GM12874 (cell line): ENCODE data around the gene REXO5.

Experiments used
- TF ChIP-seq, protein P1 (sequence below): IDR thresholded peaks from 2 replicates; pipeline ENCODE4 v1.5.1; 2011; ENCODE audit warnings: low read depth, mild to moderate bottlenecking, control low read depth, low read length, moderate library complexity; ENCODE audit not compliant: insufficient read depth

REXO5 gene

DNA sequence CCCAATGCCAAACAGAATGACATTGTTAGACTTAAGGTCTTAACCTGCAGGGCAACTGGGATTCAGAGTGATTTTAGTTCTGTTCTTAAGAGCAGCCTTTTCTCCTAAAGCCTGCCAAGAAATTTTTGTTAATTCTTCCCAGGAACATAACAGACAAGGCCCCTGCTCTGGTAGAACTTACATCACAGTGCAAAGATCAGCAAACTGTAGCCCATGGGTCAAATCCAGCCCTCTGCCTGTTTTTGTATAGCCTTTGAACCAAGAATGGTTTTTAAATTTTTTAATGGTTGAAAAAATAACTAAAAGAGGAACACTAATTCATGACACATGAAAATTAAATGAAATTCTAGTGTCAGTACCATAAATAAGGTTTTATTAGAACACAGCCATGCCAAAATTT lies 38.8 kb upstream of the REXO5 start:
- TF ChIP-seq, protein P1, sequence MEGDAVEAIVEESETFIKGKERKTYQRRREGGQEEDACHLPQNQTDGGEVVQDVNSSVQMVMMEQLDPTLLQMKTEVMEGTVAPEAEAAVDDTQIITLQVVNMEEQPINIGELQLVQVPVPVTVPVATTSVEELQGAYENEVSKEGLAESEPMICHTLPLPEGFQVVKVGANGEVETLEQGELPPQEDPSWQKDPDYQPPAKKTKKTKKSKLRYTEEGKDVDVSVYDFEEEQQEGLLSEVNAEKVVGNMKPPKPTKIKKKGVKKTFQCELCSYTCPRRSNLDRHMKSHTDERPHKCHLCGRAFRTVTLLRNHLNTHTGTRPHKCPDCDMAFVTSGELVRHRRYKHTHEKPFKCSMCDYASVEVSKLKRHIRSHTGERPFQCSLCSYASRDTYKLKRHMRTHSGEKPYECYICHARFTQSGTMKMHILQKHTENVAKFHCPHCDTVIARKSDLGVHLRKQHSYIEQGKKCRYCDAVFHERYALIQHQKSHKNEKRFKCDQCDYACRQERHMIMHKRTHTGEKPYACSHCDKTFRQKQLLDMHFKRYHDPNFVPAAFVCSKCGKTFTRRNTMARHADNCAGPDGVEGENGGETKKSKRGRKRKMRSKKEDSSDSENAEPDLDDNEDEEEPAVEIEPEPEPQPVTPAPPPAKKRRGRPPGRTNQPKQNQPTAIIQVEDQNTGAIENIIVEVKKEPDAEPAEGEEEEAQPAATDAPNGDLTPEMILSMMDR = no peak

DNA sequence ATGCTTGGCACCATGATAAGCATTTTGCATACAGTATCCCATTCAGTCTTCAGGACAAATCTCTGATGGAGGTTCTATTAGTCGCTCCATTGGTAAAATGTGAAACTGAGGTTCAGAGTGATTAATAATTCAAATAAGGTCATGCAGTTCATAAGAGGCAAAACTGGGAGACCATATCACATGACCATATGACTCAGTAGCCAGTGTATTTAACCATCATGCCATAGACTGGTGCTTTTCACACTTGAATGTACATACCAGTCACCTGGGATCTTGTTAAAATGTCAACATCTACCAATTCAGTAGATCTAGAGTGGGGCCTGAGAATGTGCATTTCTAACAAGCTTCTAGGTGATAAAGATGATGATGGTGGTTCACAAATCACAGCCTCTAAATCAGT lies 38.2 kb upstream of the REXO5 start:
- TF ChIP-seq, protein P1 = no peak

DNA sequence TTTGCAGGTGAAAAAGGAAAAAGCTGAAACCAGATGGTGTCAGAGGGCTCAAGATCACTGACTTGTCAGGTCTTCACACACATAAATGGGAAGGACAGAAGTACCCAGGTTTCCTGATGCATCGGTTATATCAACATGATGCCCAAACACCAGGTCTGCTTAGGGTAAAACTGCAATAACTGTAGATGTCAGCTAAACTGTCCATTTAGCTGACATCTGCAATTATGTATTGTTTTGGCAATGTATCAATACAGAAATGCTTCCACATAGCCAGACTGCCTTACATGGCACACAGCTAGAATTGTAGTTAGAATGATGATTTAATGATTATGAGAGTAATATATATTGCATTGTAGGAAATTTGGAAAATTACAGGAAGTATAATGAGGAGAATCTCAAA lies 37.5 kb upstream of the REXO5 start:
- TF ChIP-seq, protein P1 = no peak

DNA sequence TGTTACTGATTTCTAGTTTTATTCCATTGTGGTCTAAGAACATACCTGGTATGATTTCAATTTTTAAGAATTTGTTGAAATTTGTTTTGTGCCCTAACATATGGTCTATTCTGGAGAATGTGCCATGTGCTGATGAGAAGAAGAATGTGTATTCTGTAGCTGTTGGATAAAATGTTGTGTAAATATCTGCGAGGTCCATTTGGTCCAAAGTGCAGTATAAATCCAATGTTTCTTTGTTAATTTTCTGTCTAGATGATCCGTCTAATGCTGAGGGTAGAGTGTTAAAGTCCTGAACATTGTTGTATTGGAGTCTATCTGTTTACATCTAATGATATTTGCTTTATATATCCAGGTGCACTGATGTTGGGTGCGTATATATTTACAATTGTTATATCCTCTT lies 32.6 kb upstream of the REXO5 start:
- TF ChIP-seq, protein P1 = no peak

DNA sequence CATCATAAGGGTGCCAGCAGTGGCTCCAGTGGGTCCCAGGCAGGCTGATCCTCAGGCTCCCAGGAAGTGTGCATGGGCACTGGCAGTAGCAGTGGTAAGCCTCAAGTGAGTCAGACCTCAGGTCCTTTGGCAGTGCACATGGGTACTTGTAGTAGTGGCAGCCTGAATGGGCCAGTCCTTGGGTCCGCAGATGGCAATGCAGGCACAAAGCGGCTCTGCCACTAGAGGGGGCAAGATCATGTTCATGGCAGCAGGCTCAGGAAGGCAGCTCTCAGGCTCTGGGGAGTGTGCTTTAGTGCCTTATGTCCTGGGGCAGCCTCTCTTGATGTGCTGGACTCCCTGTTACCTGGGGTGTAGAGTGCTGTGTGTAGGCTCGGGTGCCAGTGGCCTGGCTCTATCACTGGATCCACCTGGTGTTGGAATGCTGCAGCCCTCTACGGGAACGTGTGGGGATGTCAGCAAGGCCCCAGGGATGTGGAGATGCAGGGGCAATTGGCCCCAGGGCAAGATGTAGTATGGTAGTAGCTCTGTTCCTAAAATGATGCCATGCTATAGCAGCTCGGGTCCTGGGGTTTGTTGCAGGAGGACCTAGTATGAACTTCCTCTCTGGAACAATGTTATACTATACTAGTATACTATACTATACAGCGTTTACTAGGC lies 31.5 kb upstream of the REXO5 start:
- TF ChIP-seq, protein P1 = peak; percentile 92

DNA sequence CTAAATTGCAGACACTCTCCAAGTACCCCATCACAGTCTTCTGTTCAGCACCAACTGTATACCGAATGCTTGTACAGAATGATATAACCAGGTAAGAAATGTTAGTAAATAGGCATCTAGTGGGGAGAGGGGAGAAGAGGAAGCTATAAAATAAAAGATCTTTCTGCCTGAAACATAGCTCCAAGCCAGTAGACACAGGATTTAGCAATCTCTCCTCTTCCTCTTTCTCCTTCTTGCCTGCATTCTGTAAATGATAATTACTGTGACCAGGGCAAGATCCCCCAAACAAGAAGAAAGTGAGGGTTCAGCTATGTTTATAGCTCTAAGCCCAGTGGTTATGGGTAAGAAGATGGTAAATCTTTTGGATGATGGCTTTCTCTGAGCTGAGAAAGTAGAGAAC lies 24.6 kb upstream of the REXO5 start:
- TF ChIP-seq, protein P1 = no peak

DNA sequence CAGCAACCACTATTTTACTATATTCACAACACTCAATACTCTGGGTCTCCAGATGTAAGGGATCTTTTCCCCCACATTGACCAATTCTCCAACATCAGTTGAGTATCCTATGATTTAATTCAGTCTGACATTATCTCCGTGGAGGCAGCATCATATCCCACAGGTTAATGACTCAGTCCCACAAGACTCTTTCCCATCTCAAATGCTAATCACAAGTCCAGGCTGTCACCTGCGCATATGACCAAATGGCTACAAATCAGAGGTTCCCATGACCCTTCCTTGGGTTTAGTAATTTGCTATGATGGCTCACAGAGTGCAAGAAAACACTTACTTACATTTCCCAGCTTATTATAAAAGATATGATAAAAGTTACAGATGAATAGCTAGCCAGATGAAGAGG lies 23.9 kb upstream of the REXO5 start:
- TF ChIP-seq, protein P1 = no peak
